SK-N-SH (cell line): ENCODE measurements around the gene ATP1A4.

Source experiments
- EP300 ChIP-seq, 2 experiments: IDR thresholded peaks; 2 replicates each; pipeline versions ENCODE4 v1.4.0 to v1.6.1; 2012; ENCODE audit warnings: borderline replicate concordance in 1 of 2, low read depth in 1 of 2, low read length in 1 of 2
- FOXM1 ChIP-seq: IDR thresholded peaks from 2 replicates; pipeline ENCODE4 v1.4.0; 2012; ENCODE audit warnings: low read depth, mild to moderate bottlenecking
- MXI1 ChIP-seq: IDR thresholded peaks from 2 replicates; pipeline ENCODE4 v1.6.1; 2012; ENCODE audit warnings: mild to moderate bottlenecking, low read depth, low read length, improper control_type of control experiment
- POLR2AphosphoS5 ChIP-seq: IDR thresholded peaks from 2 replicates; pipeline ENCODE4 v1.6.1; 2012; ENCODE audit warnings: low read depth, low read length
- RAD21 ChIP-seq: IDR thresholded peaks from 2 replicates; pipeline ENCODE4 v1.6.1; 2012; ENCODE audit warnings: mild to moderate bottlenecking, low read length
- YY1 ChIP-seq: IDR thresholded peaks from 2 replicates; pipeline ENCODE4 v1.4.0; 2012; ENCODE audit warnings: low read depth, mild to moderate bottlenecking
- TF ChIP-seq, protein P1 (sequence below): fragments of 200-600 bp; sonication (generic); IDR thresholded peaks from 2 replicates; pipeline ENCODE4 v1.6.1; 2017; ENCODE audit warnings: antibody characterized with exemption, mild to moderate bottlenecking, moderate library complexity
- TF ChIP-seq, protein P2 (sequence below): IDR thresholded peaks from 2 replicates; pipeline ENCODE4 v1.4.0; 2012; ENCODE audit warnings: low read depth
- TF ChIP-seq, protein P3 (sequence below): fragments of 150-350 bp; IDR thresholded peaks from 2 replicates; pipeline ENCODE4 v1.6.1; 2016; ENCODE audit warnings: mild to moderate bottlenecking, low read depth, low read length

DNA sequence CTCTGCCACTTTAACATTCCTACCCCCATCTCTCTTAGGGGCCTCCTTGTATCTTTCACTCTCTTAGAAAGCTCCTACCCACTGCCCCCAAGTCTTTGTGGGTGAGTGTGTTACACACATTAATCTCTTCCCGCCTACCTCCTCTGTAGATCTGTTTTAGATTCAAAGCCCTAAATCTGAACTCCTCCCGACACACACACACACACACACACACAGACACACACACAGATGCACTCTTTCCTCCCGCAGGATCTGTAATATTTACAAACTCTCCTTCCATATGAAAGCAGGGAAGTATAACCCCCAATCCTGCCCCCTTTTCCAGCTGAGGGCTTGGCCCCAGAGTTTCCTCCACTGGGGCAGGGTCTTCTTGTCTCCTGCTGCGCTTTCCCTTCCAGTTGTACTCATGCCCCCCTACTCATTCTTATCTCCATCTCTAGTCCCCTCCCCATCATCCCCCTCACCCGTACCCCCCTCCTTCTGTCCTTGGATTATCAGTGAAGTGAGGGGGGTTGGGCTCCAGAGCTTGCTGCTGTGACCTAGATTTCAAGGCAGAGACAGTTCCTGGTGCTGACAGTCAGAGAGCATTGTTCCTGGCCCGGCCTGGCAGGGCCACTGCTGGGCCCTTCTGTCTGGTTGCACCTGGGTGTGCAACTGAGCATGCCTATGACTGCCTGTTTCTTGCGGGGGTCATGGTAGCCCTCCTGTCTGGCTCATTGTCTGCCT, 58.1 kb downstream of the ATP1A4 start:
- TF ChIP-seq, protein P1, sequence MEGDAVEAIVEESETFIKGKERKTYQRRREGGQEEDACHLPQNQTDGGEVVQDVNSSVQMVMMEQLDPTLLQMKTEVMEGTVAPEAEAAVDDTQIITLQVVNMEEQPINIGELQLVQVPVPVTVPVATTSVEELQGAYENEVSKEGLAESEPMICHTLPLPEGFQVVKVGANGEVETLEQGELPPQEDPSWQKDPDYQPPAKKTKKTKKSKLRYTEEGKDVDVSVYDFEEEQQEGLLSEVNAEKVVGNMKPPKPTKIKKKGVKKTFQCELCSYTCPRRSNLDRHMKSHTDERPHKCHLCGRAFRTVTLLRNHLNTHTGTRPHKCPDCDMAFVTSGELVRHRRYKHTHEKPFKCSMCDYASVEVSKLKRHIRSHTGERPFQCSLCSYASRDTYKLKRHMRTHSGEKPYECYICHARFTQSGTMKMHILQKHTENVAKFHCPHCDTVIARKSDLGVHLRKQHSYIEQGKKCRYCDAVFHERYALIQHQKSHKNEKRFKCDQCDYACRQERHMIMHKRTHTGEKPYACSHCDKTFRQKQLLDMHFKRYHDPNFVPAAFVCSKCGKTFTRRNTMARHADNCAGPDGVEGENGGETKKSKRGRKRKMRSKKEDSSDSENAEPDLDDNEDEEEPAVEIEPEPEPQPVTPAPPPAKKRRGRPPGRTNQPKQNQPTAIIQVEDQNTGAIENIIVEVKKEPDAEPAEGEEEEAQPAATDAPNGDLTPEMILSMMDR = no peak
- TF ChIP-seq, protein P2, sequence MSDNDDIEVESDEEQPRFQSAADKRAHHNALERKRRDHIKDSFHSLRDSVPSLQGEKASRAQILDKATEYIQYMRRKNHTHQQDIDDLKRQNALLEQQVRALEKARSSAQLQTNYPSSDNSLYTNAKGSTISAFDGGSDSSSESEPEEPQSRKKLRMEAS = no peak
- TF ChIP-seq MXI1 = peak; percentile 77; the same call in 1 of the 2 replicates
- 0 out of 4 replicates have a peak, but pooled peaks of 1 of the 2 experiments have one; percentile 17 for TF ChIP-seq EP300 (IDR thresholded peaks at IDR 0.05; ENCODE audit: borderline replicate concordance in 1 of 2, low read depth in 1 of 2, low read length in 1 of 2)
- no peak for TF ChIP-seq RAD21
- no peak for TF ChIP-seq FOXM1
- no peak for TF ChIP-seq YY1
- no peak; the same call in 1 of the 2 replicates for TF ChIP-seq POLR2AphosphoS5
- TF ChIP-seq, protein P3, sequence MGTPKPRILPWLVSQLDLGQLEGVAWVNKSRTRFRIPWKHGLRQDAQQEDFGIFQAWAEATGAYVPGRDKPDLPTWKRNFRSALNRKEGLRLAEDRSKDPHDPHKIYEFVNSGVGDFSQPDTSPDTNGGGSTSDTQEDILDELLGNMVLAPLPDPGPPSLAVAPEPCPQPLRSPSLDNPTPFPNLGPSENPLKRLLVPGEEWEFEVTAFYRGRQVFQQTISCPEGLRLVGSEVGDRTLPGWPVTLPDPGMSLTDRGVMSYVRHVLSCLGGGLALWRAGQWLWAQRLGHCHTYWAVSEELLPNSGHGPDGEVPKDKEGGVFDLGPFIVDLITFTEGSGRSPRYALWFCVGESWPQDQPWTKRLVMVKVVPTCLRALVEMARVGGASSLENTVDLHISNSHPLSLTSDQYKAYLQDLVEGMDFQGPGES = no peak
